Measurements from ENCODE around the gene AKT1S1. TPM values are rescaled to one million over a fixed set of nuclear protein-coding genes. Genes with fewer than 3 reads are reported as not detected.
A peak's percentile ranks its signal among the peaks of the same experiment; 100 is the strongest.

Gene AKT1S1
- polyA plus RNA-seq, 1 donor, result 26.1 TPM

GRCh38 chr19:49884760-49885159 lies 7.6 kb upstream of the AKT1S1 start:
- DNase-seq, result no peak

DNA sequence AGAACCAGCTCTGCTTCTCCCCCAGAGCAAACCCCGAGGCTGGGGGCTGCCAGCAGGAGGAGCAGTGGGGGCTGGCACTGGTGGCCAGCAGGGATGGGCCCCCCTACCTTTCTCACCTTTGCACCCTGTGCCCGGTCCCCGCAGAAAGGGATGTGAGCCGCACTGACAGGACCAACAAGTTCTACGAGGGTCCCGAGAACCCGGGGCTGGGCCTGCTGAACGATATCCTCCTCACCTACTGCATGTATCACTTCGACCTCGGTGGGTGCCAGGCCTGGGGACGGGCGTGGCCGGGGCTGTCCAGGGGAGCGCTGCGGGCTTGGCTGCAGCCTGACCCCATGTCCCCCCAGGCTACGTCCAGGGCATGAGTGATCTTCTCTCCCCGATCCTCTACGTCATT lies 7.0 kb upstream of the AKT1S1 start:
- no peak for DNase-seq

- no peak for DNase-seq
These were observed 5.9 kb upstream of the AKT1S1 start for GRCh38 chr19:49883094-49883493.

GRCh38 chr19:49882643-49883042 lies 5.5 kb upstream of the AKT1S1 start:
- DNase-seq, result no peak

- DNase-seq, result no peak
These were observed 4.7 kb upstream of the AKT1S1 start for GRCh38 chr19:49881672-49882394.

- no peak for DNase-seq
These were observed 4.0 kb upstream of the AKT1S1 start for GRCh38 chr19:49881186-49881585.

DNA sequence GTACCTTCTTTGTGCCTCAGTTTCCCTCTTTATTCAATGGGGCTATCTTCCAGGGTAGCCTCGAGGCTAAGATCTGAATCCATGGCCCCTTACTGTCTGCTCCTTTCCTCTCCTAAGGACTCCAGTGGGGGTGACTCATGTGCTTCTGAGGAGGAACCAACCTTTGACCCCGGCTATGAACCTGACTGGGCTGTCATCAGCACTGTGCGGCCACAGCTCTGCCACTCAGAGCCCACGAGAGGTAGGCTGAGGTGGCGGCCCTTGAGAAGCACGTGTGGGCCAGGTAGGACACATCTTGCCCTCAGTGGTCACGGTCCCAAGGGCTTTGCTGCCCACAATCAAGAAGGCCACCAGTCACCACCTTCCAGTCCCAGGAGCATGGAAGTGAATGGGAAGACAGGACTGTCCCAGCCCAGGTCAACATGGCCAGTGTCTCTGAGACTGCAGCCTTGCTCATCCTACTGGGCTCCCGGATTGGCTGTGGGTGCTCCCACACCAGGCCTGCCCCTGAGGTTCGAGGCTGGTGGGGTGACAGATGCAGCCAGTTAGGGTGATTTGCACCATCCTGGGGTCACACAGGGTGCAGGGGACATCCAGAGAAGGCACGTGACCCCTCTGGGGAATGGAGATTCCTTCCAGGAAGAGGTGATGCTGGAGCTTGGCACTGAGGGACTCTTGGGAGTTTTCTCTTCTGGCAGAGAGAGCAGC lies 3.2 kb upstream of the AKT1S1 start:
- no peak for DNase-seq

DNA sequence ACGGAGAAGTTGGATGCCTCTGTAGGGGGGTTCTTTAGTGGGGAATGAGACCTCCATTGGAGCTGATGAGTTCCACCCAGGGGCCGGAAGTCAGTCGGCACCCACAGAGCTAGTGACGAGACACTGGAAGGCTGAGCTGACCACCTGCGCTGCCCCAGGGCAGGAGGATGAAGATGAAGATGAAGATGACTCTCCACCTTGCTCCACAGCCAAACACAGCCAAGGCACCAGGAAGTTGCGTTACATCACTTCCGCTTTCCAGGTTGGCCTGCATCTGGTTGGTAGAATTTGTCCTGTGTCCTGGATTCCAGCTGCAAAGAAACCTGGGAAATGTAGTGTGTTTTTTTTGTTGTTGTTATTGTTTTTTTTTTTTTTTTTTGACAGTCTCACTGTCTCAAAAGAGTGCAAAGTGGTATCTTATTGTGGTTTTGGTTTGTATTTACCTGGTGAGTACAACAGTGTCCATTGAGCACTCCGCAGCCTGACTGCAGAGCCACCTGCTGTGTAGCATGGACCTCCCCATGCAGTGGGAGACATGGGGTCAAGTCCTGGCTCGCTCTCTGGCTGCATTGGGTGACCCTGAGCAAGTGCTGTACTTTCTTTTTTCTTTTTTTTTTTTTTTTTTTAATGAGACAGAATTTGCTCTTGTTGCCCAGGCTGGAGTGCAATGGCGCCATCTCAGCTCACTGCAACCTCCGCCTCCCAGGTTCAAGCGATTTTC lies 2.2 kb upstream of the AKT1S1 start:
- DNase-seq, result no peak

GRCh38 chr19:49878744-49879070 lies 1.6 kb upstream of the AKT1S1 start:
- DNase-seq, result no peak

DNA sequence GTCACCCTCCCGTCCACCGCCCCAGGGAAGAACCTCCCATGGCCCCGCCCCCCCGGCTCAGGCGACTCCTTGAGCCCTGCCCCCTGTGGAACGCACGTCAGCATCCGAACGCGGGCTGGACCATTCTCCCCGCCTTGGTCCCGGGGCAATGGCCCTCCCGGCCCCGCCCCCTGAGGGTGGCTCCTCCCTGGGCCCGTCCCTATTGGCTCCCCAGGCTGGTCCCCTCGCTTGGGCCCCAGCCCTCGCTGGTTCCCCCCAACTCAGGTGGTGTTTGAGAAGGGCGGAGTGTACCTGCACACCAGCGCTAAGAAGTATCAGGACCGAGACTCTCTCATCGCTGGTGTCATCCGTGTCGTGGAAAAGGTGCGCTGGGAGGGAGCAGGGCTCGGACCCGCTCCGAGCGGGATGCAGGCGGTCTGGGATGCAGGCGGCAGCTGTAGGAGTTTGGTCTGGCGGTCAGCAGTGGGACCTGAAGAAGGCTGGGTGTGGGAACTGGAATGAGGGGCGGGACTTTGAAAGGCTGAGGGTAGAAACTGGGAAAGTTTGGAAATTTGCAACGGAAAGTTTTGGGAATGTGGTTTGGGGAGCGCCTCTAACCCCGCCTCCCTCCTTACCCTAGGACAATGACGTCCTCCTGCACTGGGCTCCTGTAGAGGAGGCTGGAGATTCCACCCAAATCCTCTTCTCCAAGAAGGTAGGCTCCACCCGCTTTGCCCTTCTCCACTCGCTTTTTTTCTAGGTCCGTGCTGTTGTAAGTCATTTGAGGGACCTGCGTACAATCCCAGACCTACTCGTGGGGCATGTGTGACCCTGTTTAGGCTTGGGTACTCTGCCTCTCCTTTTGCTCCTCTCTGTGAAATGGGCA lies 956 bp upstream of the AKT1S1 start:
- DNase-seq, result peak; percentile 98

DNA sequence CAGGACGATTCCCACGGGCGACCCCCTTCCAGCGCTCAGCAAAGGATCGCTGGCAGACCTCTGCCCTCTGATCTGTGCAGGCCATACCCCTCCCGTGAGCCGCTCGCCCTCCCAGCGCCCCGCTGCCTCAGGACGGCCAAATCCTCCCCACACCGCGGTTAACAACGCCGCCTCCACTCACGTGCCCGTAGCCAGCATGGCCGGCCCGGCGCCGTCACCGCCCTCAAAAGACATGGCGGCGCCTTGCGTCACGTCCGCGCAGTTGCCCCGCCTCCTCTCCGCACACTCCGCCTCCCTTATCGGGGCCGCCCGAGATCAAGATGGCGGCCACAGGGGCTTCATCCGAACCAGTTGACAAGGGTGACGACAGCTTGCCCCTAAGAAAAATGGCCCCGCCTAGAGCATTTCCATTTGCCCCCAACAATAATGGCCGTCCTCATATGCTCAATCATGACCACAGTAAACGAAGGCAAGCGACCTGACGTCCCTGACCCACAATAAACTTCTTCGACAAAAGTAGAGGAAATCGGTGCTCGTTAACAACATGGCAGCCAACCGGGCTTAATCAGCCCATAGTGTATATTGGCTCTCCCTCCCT lies 634 bp downstream of the AKT1S1 start:
- peak; percentile 98 for DNase-seq

- no peak for DNase-seq
These were observed 1.2 kb downstream of the AKT1S1 start for GRCh38 chr19:49875857-49876421.

DNA sequence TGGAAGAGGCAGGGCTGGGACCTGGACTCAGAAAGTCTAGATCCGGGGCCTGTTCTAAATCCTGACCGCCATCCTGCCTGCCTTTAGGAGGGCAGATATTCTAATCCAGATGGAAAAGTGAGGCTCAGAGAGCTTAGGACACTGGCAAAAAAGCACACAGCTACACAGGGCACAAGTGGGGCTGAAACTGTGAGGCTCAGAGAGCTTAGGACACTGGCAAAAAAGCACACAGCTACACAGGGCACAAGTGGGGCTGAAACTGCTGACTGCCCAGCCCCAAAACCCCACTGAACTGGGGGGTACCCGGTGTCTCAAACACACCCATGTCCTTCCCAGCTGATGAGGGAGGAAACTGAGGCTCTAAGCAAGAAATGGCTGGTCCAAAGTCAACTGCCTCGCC lies 2.0 kb downstream of the AKT1S1 start:
- no peak for DNase-seq

- DNase-seq, result no peak
These were observed 2.5 kb downstream of the AKT1S1 start for GRCh38 chr19:49874503-49875157.

DNA sequence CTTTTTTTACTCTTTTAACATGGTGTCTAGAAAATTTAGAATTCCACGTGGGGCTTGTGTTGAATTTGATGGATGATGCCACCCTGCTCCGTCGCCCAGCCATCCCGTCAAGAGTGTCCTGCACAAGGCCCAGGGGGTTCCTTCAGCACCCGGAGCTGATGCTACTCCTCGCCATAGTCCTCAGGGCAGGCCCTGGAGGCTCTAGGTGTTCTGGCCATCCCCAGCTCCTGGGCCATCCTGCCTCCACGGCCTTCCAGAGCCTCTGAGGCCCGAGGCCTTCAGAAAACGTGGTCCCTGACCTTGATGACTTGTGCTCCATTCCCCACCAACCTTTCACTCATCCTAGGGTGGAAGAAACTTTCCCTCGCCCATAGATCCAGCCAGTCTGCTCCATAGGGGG lies 3.3 kb downstream of the AKT1S1 start:
- DNase-seq, result no peak

- no peak for DNase-seq
These were observed 4.0 kb downstream of the AKT1S1 start for GRCh38 chr19:49873129-49873521.

DNA sequence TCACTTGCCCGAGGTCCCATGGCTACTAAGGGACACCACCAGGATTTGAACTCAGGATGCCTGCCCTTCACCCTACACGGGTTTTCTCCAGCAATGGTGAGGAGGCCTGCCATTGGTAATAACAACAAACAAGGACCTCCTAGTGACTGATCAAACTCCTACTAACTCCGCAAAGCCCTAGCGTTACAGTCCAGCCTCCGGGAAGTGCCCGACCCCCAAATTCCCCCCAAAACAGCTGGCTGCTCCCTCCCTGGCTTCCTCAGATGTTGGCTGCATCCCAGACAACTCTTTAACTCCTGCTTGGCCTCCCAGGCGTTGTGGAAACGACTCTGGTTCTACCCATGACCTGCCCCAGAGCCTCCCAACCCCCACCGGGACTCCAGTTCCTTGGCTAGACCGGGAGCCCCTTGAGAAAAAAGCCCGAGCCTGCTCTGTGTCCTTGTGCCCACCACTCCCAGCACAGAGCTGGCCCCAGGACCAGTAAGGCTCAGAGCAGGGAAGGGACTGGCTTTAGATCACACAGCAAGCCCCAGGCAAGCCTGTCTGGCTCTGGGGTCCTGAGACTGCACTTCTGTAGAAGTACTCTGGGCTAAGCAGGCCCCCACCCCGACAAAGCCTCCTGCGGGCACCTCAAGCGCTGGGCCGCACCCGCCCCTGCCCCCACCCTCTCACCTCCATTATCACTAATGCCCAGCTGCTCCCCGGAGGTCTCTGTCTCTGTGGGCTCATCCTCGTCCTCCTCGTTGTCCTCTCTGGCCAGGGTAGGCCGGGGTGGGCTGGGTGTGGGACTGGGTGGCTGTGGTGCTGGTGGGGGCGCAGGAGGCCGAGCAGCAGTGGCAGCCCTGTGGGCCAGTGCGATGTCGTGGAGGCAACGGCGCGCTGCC lies 4.7 kb downstream of the AKT1S1 start:
- no peak for DNase-seq

DNA sequence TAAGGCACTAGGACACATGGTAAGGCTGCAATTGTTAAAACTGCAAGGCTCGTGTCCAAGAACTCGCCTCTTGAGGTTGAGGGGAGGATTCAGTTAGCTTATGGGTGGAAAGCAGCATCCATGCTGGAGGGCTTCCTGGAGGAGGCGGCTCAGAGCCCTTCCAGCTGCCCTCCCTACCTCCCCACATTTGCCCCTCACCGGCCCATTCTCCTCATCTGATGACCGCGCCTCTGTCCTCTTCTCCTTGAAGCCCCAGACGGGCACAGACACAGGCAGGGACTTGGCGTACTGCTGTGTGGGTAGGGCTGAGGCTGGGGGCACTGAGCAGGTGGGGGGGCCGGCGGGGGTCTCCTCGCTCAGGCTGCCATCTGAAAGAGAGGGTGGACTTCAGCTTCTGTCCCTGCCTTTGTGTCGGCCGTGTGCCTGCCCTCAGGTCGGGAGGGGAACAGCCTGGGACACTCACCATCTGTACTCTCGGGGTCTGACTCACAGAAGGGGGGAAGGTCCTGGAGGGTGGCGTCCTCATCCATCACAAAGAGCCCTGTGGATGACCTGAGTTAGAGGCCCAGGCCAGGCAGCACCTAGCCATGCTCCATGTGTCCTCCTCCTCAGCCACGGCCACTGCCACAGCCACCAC lies 5.7 kb downstream of the AKT1S1 start:
- DNase-seq, result no peak

- DNase-seq, result no peak
These were observed 6.8 kb downstream of the AKT1S1 start for GRCh38 chr19:49870309-49870901.

Data from left kidney (tissue), 2 donors.